NCI-H82 treated with DMSO at 0.1 percent for 48 hours (cell line): ENCODE measurements around the gene MYO15A.

Experiments used
- DNase-seq: peaks from one replicate; lab custom pipeline; 2025; ENCODE audit not compliant: unreplicated experiment; lab: John Stamatoyannopoulos, UW

The MYO15A gene

GRCh38 chr17:18105027-18105426 lies 3.5 kb upstream of the MYO15A start:
- no peak for DNase-seq

GRCh38 chr17:18105595-18105994 lies 3.0 kb upstream of the MYO15A start:
- DNase-seq = no peak

- no peak for DNase-seq
Observed at GRCh38 chr17:18106211-18106610, 2.3 kb upstream of the MYO15A start.

GRCh38 chr17:18107061-18107790 lies 1.3 kb upstream of the MYO15A start:
- DNase-seq = no peak

- DNase-seq = no peak
Observed at GRCh38 chr17:18107971-18108370, 585 bp upstream of the MYO15A start.

- no peak for DNase-seq
Observed at GRCh38 chr17:18109935-18110485, 1.5 kb downstream of the MYO15A start.

GRCh38 chr17:18110636-18111145 lies 2.1 kb downstream of the MYO15A start:
- DNase-seq = no peak

GRCh38 chr17:18111330-18111971 lies 2.9 kb downstream of the MYO15A start:
- no peak for DNase-seq

GRCh38 chr17:18115517-18115916 lies 7.0 kb downstream of the MYO15A start:
- no peak for DNase-seq

- DNase-seq = no peak
Observed at GRCh38 chr17:18116078-18116477, 7.5 kb downstream of the MYO15A start.

- DNase-seq = no peak
Observed at GRCh38 chr17:18117533-18117932, 9.0 kb downstream of the MYO15A start.

GRCh38 chr17:18117982-18118975 lies 9.7 kb downstream of the MYO15A start:
- DNase-seq = no peak

- DNase-seq = no peak
Observed at GRCh38 chr17:18119166-18119745, 10.7 kb downstream of the MYO15A start.

- DNase-seq = no peak
Observed at GRCh38 chr17:18119938-18120337, 11.4 kb downstream of the MYO15A start.

GRCh38 chr17:18120461-18121017 lies 12.0 kb downstream of the MYO15A start:
- DNase-seq = no peak

GRCh38 chr17:18121144-18121910 lies 12.8 kb downstream of the MYO15A start:
- DNase-seq = no peak

GRCh38 chr17:18122990-18123753 lies 14.6 kb downstream of the MYO15A start:
- no peak for DNase-seq

- DNase-seq = no peak
Observed at GRCh38 chr17:18124345-18125126, 16.0 kb downstream of the MYO15A start.
